NOMO-1 treated with dmso at 0.1 percent for 144 hours (cell line): ENCODE measurements around the gene IFNA7.
"Not testable (repeated sequence)": the region's sequence is repeated elsewhere in the genome, so short reads cannot be mapped to it uniquely, and the experiment has no call there.

Source experiments
- DNase-seq: peaks from one replicate; lab custom pipeline; 2025; ENCODE audit not compliant: unreplicated experiment; lab: John Stamatoyannopoulos, UW

IFNA7 gene

DNA sequence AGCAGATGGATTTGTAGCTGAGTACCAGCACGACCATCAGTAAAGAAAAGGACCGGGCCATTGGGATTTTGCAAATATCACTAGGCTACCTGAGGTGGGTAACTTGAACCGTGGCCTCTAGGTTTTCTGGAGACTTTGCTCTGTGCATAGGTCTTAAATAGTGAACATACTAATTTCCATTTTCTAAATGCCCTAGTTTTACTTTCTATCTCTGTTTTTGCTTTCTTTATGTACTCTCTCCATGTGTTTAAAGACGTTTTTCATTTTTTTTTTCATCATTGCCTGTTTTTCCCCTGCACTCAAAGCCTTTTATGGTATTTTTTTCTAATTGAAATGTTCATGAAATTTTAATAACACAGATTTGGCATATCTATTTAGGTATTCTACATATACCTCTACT is at the start of gene IFNA7:
IFNA7 (minus strand) TSS at position 101 of the 400 bp plus-strand sequence; CDS start at position 61, 40 bp downstream.
- DNase-seq: not testable (repeated sequence)

DNA sequence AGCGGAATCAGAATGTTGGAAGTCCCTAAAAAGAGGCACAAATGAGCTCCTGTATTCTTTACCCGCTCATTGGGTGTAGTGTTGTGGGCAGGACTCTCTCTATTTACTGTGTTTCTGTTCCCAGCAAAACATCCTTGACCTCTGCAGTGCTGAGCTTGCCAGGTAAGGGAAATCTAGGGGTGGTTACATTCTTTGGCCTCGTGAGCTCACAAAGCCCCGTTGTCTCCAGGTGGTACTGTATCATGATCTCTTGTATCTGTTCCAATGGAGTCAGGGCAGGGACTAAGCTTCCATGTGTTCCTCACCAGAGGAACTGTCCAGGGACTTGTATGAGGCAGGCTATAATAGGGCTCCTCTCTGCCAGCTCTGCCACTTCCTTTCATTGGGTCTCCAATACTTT is 49.6 kb upstream of the IFNA7 start:
- no peak for DNase-seq

DNA sequence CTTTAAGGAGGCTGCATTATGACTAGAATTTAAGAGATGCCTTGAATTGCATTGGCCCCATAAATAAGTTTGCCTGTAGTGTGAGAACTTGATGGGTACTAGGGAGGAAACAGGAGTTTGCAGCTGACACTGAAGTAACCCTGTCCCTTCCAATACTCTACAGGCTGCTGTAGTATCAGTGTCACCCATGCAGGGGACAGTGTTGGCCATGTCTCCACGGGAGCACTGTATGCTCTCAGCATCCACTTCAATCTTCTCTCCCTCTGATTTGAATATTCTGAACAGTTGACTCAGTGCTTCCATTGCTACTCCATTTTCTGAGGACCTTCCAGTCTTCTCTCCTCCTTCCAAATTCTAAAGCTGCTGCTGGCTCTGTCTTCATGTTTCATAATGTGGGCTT is 49.2 kb upstream of the IFNA7 start:
- DNase-seq: no peak

GRCh38 chr9:21244836-21245235 is 42.8 kb upstream of the IFNA7 start:
- no peak for DNase-seq

GRCh38 chr9:21239911-21240310 is 37.9 kb upstream of the IFNA7 start, which contains the start of gene IFNA14:
TSS of gene IFNA14 (minus strand) at chr9:21240005. CDS start at chr9:21239935, 70 bp downstream.
- DNase-seq: no peak

- not testable (repeated sequence) for DNase-seq
These were observed 34.3 kb upstream of the IFNA7 start for GRCh38 chr9:21236360-21236714.

- DNase-seq: not testable (repeated sequence)
These were observed 33.7 kb upstream of the IFNA7 start for GRCh38 chr9:21235468-21236359.

DNA sequence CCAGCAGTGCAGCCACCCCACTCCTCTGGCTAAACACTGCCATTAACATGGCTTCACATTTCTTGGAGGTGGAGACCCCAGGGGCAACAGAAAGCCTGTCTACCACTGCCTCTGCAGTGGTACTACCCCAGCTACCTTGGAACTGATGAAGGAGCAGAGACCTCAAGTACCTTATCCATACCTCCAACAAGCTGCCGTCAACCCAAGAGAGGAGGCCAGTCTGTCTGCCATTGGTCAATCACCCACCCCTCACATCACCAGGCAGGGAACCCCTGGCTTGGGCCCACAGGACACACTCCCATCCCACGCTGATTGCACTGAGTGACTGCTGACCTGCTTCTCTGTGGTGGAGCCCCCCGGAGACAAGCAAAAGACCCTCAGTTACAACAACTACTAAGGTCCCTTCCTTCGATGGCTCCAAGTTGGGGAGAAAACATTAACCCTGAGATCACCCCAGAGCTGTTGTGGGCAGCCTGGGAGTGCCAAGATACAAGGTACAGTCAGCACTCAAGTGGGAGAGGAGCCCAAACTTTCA is 32.2 kb upstream of the IFNA7 start:
- no peak for DNase-seq

DNA sequence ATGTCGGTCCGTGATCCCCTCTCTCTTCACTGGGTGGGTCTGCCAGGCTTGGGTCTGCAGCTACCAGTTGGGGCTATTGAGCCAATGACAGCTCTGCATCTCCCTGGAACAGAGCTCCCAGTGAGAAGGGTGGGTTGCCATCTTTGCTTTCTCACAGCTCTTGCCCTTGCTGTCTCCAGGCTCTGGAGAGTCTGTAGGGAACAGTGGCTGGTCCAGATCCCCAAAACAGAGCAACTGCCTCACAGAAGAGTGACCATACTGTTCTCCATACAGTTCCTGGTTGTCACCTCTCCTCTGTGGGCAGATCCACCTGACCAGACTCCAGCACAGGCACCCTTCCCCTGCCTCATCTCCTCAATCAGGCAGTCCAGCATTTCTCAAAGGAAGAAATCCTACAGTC is 31.3 kb upstream of the IFNA7 start:
- DNase-seq: no peak

GRCh38 chr9:21228122-21228521 is 26.1 kb upstream of the IFNA7 start, which contains the start of gene IFNA17:
TSS of gene IFNA17 (minus strand) at chr9:21228222. CDS start at chr9:21228173, 49 bp downstream.
- no peak for DNase-seq

DNA sequence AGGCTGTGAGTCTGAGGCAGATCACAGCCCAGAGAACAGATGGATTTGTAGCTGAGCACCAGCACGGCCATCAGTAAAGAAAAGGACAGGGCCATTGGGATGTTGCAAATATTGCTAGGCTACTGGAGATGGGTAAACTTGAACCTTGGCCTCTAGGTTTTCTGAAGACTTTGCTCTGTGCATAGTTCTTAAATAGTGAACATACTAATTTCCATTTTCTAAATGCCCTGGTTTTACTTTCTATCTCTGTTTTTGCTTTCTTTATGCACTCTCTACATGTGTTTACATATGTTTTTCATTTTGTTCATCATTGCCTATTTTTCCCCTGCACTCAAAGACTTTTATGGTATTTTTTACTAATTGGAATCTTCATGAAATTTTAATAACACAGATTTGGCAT is 15.2 kb upstream of the IFNA7 start, which contains the start of gene IFNA16:
IFNA16 (minus strand) TSS at position 101 of the 400 bp plus-strand sequence; CDS start at position 95, 6 bp downstream.
- not testable (repeated sequence) for DNase-seq

DNA sequence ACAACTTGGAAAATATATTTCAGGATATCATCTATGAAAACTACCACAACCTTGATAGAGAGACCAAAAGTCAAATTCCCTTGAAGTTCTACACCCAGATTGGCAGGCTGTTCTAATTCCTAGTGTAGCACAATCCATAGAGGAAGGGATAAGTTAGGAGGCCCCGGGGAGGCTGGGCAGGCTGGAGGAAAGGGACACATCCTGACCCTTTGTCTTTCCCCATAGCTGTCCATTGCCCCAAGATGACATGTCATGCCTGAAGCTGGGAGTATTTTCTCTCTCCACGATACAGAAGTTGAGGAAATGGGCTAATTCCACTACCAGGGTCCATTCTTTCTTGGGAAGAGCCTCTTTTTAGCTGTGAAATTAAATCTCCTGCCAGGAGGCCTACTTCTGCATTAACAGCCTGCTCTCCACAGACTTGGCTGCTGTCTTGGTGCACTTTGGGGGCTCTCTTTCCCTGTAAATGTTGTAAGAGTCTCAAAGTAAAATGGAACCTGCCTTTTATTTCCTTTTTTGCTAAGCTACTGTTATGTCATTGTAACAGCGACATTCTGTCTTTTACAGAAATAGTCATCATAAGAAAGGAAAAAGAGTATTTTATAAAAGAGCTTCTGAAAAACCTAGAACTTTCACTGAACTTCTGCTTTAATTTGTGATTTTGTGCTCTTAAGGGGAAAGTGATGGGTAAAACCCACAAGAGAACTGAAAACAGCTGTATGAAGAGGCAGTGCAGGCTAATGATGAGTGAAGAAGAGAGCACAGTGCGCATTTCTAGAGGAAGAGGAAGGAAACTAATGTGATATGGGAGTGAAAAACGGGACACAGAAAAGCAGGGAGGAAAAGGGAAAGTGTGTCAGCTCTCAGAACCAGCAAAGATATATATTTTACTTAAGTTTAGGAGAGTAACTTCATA is 11.7 kb upstream of the IFNA7 start:
- not testable (repeated sequence) for DNase-seq

DNA sequence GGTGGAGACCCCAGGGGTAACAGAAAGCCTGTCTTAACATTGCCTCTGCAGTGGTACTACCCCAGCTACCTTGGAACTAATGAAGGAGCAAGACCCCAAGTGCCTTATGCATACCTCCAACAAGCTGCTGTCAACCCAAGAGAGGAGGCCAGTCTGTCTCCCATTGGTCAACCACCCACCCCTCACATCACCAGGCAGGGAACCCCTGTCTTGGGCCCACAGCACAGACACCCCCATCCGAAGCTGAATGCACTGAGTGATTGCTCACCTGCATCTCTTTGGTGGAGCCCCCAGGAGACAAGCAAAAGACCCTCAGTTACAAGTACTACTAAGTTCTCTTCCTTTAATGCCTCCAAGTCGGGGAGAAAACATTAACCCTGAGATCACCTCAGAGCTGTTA is 10.2 kb upstream of the IFNA7 start:
- not testable (repeated sequence) for DNase-seq

DNA sequence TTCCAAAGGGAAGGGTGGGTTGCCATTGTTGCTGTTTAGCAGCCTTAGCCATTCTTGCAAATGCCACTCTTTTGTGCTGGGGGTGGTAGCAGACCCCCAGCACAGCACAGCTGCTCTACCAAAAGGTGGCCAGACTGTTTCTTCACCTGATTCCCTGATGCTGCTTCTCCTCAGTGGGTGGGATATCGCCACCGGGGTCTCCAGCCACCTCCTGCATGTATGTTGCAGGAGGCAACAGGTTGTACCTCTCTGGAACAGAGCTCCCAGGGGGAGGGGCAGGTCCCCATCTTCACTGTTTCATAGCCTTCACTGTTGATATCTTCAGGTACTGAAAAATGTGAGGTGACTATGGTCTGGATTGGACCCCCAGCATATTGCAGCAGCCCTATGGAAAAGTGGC is 8.8 kb upstream of the IFNA7 start:
- DNase-seq: not testable (repeated sequence)

DNA sequence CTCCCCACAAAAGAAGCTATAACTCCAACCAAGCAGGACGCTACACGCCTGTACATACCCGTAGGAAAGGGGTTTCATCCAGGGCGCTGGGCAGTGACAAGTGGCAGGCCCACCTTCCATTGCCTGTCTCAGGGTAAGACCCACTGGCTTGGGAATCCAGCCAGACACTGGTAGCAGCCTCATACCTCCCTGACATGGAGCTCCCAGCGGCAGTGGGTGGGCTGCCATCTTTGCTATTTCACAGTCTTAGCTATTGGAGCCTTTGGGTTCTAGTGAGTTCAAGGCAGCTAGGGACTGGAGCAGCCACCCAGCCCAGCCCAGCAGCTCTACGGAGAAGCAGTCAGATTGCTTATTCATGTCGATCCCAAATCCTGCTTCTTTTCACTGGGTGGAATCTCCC is 8.3 kb upstream of the IFNA7 start:
- no peak for DNase-seq

DNA sequence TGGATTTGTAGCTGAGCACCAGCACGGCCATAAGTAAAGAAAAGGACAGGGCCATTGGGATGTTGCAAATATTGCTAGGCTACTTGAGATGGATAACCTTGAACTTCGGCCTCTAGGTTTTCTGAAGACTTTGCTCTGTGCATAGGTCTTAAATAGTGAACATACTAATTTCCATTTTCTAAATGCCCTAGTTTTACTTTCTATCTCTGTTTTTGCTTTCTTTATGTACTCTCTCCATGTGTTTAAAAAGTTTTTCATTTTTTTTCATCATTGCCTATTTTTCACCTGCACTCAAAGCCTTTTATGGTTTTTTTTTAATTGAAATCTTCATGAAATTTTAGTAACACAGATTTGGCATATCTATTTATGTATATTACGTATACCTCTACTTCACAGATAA is 5.0 kb upstream of the IFNA7 start, which contains the start of gene IFNA10:
IFNA10 (minus strand) TSS at position 101 of the 400 bp plus-strand sequence; CDS start at position 55, 46 bp downstream.
- DNase-seq: not testable (repeated sequence)

DNA sequence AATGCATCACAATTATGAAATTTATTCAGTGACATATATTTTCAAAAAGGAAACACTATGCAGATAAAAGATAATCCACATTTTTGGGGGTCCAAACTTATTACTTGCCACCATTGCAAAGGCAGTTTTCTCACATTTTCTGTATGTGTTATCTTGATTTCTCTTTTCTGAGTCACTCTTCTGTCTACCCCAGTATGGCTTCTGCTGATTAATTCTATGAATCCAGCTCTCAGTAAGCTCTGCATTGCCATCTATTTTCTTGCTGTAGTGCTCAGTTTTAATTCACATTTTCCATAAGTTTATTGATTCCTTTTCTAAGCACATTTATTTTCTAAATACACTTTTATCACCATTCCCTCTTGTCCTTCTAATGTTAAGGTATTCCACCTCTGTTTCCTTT is 3.2 kb upstream of the IFNA7 start:
- DNase-seq: no peak

- DNase-seq: not testable (repeated sequence)
These were observed 6.9 kb downstream of the IFNA7 start for GRCh38 chr9:21194867-21195776.

GRCh38 chr9:21187487-21187886 is 14.5 kb downstream of the IFNA7 start, which contains the start of gene IFNA4:
TSS of gene IFNA4 (minus strand) at chr9:21187587. CDS start at chr9:21187531, 56 bp downstream.
- DNase-seq: not testable (repeated sequence)
